ENCODE data around the gene COL23A1. TPM values are rescaled to one million over a fixed set of nuclear protein-coding genes. Genes with fewer than 3 reads are reported as not detected.

Gene COL23A1
- total RNA-seq, 2 experiments from 2014 or later, result 0.11 TPM; not detected in 1

DNA sequence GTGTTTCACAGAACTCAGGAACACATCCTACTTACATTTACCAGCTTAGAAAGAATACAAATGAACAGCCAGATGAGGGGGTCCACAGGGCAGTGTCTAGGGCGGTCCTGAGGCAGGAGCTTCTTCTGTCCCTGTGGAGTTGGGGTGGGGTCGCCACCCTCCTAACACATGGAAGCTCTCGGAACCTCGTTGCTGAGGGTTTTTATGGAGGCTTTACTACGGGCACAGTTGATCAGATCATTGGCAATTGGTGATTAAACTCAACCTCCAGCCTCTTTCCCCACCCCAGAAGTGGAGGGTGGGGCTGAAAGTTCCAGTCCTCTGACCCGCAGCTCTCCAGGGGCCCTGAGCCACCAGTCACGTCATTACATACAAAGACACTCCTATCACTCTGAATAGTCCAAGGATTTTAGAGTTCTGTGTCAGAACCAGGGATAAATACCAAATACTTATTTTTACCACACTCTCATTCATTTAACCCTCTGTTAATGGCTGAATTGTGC lies 156.9 kb downstream of the COL23A1 start:
- no peak overlapping the region for H3K4me3 Mint-ChIP-seq
- TF ChIP-seq CTCF (IDR thresholded peaks at IDR 0.05), result no peak
- H3K9me3 Mint-ChIP-seq, result no peaks in the 10 kb centered on the region
- no peak for ATAC-seq
- H3K36me3 Mint-ChIP-seq (ENCODE audit: low read depth), result no peaks in the 10 kb centered on the region
- no peaks in the 10 kb centered on the region for H3K27me3 Mint-ChIP-seq
- no peaks in the 10 kb centered on the region for H3K4me1 Mint-ChIP-seq (ENCODE audit: low read depth)
- POLR2A ChIA-PET, result no interaction called here
- CTCF ChIA-PET, result interaction anchor here (1.2 kb wide), 1 partner anchor 153 kb away, joined by 3 read pairs; no protein-coding TSS in a partner anchor
- intact Hi-C loops (cut with micrococcal nuclease), result no loop called here
- H3K27ac Mint-ChIP-seq, result no peak overlapping the region
- no peak for DNase-seq

- ChIA-PET POLR2A (no interaction called here), CTCF (interaction anchor here (1.2 kb wide), 1 partner anchor 152 kb away, joined by 3 read pairs; no protein-coding TSS in a partner anchor)
- TF ChIP-seq CTCF (IDR thresholded peaks at IDR 0.05), result no peak
- H3K27ac Mint-ChIP-seq, result no peak overlapping the region
- H3K27me3 Mint-ChIP-seq, result no peaks in the 10 kb centered on the region
- H3K4me3 Mint-ChIP-seq, result no peak overlapping the region
- no peaks in the 10 kb centered on the region for H3K4me1 Mint-ChIP-seq (ENCODE audit: low read depth)
- intact Hi-C loops (cut with micrococcal nuclease), result no loop called here
- DNase-seq, result no peak
- H3K9me3 Mint-ChIP-seq, result no peaks in the 10 kb centered on the region
- no peaks in the 10 kb centered on the region for H3K36me3 Mint-ChIP-seq (ENCODE audit: low read depth)
- no peak for ATAC-seq
Observed at GRCh38 chr5:178432421-178433272, 157.5 kb downstream of the COL23A1 start.

GRCh38 chr5:178431782-178432165 lies 158.4 kb downstream of the COL23A1 start:
- DNase-seq, result no peak
- H3K27me3 Mint-ChIP-seq, result no peaks in the 10 kb centered on the region
- H3K4me1 Mint-ChIP-seq (ENCODE audit: low read depth), result no peaks in the 10 kb centered on the region
- ChIA-PET CTCF (no interaction called here), POLR2A (no interaction called here)
- H3K4me3 Mint-ChIP-seq, result no peak overlapping the region
- no peak for ATAC-seq
- no peaks in the 10 kb centered on the region for H3K9me3 Mint-ChIP-seq
- intact Hi-C loops (cut with micrococcal nuclease), result no loop called here
- no peak overlapping the region for H3K27ac Mint-ChIP-seq
- TF ChIP-seq CTCF (IDR thresholded peaks at IDR 0.05), result no peak
- no peaks in the 10 kb centered on the region for H3K36me3 Mint-ChIP-seq (ENCODE audit: low read depth)

GRCh38 chr5:178431063-178431781 lies 159.0 kb downstream of the COL23A1 start:
- no peak for ATAC-seq
- Mint-ChIP-seq H3K36me3 (ENCODE audit: low read depth) (no peaks in the 10 kb centered on the region), H3K9me3 (no peaks in the 10 kb centered on the region), H3K27ac (no peak overlapping the region), H3K27me3 (no peaks in the 10 kb centered on the region), H3K4me1 (ENCODE audit: low read depth) (no peaks in the 10 kb centered on the region), H3K4me3 (no peak overlapping the region)
- DNase-seq, result no peak
- CTCF ChIA-PET, result no interaction called here
- TF ChIP-seq CTCF (IDR thresholded peaks at IDR 0.05), result no peak
- intact Hi-C loops (cut with micrococcal nuclease), result no loop called here
- POLR2A ChIA-PET, result no interaction called here
